HG03159 (cell line): ENCODE data around the gene CHGA.

ENCODE experiments used
- ATAC-seq: cut with Tn5 transposase; IDR thresholded peaks from one replicate; pipeline ENCODE4 v1.9.1; 2021; ENCODE audit warnings: mild to moderate bottlenecking, moderate library complexity; ENCODE audit not compliant: unreplicated experiment

Gene CHGA, protein sequence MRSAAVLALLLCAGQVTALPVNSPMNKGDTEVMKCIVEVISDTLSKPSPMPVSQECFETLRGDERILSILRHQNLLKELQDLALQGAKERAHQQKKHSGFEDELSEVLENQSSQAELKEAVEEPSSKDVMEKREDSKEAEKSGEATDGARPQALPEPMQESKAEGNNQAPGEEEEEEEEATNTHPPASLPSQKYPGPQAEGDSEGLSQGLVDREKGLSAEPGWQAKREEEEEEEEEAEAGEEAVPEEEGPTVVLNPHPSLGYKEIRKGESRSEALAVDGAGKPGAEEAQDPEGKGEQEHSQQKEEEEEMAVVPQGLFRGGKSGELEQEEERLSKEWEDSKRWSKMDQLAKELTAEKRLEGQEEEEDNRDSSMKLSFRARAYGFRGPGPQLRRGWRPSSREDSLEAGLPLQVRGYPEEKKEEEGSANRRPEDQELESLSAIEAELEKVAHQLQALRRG

DNA sequence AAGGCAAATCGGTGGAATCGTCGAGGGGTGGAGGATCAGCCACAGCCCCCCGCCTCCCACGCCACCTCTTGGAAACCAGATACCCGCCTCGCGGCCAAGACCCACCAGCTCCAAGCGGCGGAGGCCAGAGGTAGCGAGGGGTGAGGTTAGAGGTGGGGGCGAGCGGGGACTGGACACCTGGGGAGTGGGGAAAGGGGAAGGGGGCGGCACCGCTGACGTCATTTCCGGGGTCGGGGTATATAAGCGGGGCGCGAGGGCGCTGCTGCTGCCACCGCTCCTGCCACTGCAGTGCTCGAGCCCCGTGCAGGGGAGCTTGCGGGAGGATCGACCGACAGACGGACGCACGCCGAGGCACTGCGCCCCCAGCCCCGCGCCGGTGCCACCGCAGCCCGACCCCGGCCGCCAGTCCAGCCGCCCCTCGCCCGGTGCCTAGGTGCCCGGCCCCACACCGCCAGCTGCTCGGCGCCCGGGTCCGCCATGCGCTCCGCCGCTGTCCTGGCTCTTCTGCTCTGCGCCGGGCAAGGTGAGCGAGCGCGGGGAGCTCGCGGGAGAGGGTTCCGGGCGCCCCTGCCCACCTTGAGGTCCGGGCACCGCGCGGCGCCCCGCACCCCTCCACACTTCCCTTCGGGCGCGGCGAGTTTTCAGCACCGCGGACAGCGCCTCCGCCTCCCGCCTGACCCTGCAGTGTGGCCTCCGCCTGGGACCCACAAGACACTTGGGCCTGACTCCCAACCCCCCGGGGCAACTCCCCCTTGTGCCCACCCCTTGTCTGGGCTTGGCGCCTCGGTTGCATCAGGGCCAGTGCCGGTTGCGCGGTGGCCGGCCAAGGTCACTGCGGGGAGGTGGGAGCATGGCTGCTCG lies at the start of gene CHGA:
CHGA (plus strand) TSS at position 268 of the 861 bp plus-strand sequence; CDS start at position 478, 210 bp downstream.
- ATAC-seq: no peak

DNA sequence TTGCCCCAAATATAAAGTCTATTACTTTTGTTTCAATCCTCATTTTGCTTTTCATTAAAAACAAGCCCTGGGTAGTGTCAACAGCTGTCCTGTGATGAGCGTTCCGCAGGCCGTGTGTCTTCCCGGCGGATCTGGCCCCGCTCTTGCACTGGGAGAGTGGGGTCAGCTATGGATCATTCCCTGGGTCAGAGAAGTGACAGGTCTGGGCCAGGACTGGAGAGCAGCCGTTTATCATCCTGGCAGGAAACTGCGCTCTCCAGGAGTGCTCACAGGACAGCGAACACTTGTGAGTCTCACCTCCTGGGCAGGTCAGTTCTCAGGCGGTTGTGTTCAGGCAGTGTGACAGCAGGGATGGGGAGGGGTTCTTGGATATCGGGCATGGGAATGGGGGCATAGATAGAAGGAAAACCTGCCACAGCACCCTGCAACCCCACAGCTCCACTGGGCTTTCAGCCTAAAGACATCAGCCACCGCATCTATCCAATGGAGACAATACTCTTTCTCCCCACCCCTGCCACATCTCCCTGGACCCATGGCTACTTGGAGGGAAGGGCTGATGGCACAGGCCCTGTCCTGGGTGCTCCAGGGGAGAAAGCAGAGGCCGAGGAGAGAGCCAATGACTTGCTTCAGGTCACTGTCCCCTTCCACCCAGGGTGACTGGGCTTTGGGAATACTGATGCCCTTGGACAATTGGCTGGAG lies 47.8 kb upstream of the CHGA start:
- no peak for ATAC-seq

DNA sequence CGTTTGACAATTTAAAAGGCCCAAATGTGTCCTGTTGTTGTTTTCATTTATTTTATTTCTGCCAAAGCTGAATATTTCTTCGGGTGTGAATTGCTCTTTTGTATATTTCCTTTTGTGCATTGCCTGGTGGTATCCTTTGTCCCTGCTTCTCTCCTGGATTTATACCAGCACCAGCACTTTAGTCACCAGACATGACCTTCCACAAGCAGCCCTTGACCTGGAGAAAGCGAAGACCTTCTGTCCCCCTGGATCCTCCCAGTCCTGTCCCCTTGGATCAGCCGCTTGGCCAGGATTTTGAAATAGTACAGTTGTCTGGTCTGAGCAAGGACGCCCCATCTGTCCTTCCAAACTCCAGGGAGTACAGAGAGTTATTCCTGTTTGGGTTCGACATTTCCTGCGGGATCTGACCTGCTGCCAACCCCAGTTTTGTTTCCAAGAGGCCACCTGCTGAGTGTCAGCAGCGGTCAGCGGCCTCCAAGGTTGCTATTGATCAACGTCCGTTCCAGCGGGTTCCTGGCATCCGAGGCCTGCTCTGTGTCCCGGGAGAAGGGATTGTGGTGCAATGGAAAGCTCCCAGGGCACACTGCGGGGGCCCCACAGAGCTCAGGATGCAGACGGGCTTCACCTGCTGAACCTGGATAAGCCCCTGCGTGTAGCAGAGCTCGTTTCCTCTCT lies 45.1 kb upstream of the CHGA start:
- ATAC-seq: no peak

DNA sequence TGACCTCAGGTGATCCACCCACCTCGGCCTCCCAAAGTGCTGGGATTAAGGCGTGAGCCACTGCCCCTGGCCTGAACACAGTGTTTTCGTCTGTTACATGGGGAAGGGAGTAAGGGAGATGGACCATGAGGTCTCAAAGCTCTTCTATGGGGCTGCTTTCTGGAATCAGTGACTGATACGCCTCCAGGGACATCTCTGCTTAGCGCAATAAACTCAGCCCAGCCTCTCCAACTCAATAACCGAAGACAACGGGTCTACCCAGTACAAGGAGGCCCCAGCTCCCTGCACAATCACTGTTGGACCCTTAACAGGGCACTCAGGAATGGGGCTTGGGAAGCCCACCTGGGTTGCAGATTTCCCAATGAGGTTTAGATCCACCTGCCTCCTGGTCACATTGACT lies 42.6 kb upstream of the CHGA start:
- no peak for ATAC-seq

DNA sequence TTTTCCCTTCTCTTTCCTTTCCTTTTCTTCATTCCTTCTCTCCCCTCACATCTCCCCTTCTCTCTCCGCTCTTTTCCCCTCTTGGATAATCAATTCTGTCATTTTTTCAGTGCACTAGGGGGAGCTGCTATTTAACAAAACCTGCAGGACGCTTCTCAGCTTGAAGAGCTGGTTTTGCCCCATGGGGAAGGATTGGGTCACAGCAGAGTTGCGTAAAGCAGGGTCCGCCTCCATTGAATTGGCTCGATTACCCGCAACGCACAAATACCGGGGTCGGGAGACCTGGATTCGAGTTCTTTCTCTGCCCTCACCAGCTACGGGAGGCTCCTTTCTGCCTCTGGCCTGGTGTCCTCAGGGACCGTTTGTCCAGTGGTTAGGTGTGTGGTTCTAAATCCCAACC lies 42.1 kb upstream of the CHGA start:
- no peak for ATAC-seq

DNA sequence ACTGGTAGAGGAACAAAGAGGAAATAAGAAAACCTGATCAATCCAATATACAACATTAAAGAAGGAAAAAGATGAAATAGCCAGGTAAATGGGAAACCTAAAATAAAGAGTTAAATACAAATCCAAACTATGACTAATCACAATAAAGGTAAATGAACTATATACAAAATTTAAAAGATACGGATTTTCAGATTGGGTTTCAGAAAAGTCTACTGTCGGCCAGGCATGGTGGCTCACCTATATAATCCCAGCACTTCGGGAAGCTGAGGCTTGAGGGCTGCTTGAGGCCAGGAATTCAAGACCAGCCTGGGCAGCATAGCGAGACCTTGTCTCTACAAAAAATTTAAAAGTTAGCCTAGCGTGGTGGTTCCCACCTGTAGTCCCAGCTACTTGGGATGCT lies 39.9 kb upstream of the CHGA start:
- ATAC-seq: no peak

DNA sequence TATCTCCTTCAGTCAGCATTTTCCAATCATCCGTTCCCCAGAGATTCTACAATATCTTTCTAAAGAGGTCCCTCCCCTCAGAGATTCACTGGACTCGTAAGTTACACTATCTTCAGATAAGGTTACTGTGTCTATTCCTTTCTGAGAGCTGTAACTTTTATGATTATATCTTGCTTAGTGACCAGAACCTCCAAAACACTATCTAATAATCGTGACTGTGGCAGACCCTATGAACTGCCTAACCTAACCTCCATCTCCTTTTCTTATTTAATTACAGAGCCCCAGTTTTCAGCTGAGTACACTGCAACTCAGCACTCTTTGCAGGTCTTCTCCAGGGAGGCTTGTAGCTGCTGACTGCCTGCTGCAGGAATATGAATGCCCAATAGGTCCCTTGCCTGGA lies 38.5 kb upstream of the CHGA start:
- no peak for ATAC-seq

DNA sequence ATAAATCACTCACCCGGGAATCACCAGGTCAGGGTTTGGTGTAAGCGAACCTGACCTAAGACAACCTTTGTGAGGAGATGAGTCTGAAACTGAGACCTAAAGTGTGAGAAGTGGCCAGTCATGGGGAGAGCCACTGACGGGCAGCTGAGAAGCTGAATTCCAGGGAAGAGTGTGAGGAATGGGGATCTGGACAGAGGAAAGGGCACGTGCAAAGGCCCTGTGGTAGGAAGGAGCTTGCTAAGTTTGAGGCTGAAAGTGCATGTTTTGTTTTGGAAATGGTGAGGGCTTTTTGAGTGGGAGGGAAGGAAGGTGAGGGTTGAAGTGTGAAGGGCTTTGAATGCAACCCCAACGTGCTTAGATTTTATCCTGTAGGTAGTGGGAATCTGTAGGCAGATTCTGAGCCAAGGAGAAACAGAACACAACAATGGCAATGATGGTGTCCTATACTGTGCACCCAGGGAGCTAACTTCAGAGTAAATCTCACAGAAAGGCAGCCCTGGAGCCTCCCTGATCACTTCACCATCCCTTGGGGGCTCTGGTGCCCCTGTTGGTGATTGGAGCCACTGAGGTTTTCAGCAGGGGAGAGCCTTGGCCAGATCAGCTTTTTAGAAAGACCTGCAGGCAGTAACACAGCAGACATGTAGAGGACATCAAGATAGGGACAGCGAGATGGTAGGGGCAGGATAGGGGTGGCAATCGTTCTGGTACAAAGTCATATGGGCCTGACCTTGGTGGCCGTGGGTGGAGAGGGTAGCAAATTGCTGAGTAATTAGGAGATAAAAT lies 37.5 kb upstream of the CHGA start:
- no peak for ATAC-seq

DNA sequence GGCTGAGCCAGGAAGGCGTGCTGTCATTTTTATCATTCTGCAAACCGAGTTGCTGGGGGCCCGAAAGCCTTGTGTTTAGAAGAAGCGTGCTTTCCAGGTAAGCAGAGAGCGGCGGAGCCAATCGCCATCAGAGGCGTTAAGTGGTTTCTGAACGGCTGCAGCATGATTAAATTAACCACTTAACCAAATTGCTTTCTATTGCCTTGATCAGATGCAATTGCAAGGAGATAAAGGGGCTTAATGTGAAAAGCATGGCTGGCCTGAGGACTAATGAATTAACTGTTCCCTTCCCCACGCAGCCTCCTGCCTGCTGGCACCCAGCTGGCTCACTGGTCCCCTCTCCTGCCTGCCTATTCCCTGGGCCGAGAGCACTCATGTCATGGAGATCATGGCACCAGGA lies 36.6 kb upstream of the CHGA start:
- ATAC-seq: no peak

DNA sequence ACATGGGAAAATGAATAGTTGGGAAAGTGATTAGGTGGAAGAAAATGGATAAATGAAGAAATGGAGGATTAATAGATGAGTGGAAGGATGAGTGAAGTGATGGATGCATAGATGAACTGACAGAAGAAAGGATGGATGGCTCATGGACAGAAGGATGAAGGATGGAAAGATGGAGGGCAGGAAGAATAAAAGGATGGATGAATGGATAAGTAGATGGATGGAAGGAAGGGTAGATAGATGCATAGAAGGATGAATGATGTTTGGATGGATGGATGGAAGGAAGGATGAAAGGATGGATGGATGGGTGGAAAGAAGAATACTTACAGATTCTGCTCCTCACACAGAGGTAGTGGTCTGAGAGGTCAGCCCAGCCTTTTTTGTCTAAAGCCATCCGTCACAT lies 35.8 kb upstream of the CHGA start:
- ATAC-seq: no peak

DNA sequence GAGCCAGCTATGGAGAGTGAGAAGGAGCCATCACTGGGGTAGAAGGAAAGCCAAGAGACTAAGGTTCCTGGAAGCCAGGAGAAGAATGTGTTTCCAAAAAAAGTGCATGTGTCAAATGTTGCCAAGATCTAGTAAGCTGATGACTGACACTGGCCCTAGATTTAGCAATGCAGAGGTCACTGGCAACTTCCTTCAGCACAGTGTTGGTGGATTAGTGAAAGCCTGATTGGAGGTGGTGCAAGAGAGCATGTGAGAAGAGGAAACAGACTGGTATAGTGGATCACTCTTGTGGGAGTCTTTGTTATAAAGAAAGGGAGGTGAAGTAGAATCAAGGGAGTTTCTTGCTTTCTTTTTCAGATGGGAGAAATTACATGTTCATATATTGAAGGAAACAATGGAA lies 34.1 kb upstream of the CHGA start:
- ATAC-seq: no peak

DNA sequence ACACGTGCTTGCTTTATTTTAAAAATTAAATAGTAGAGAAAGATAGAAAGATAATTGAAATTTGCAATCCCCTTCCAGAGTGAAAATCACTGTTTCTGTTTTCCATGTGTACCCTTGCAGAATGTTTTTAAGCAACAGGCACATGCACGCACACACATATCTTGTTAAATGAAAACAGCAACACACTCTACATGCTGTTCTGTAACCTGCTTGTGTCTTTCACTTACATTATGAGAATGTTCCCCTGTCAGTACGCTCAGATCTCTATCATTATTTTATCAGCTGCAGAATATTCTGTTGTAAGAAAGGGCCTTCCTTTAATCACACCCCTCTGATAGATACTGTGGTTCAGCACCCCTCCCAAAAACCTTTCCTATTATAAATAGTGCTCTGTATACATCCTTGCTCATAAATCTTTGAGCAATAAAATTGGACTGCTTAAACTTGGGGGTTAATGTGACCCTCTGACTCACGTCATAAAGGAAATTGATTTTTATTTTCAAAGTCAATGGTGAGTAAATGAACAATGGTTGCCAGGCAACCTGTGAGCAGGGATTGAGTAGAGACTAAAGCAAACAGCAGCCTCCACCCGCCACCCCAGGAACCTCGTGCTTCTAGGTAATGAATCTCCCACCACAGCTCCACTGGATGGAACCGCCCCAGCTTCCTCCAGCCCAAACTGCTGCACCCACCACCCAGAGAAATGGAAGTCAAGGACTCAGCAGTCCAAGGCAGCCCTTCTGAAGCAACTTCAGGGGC lies 31.9 kb upstream of the CHGA start:
- no peak for ATAC-seq

DNA sequence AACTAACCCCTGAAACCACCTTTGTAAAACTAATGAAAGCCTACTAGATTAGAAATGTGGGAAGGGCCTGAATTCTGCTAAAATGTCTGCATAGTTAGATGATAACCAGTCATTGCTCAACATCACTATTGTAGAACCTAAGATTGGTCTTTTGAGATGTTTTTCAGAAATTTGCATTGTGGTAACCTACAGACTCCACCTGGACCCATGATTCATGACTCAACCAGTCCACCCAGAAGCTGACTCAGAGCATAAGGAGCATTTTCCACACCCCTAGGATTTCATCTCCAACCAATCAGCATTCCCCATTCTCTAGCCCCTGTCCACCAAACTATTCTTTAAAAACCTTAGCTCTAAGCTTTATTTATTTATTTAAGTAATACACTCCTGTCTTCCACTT lies 30.4 kb upstream of the CHGA start:
- no peak for ATAC-seq

DNA sequence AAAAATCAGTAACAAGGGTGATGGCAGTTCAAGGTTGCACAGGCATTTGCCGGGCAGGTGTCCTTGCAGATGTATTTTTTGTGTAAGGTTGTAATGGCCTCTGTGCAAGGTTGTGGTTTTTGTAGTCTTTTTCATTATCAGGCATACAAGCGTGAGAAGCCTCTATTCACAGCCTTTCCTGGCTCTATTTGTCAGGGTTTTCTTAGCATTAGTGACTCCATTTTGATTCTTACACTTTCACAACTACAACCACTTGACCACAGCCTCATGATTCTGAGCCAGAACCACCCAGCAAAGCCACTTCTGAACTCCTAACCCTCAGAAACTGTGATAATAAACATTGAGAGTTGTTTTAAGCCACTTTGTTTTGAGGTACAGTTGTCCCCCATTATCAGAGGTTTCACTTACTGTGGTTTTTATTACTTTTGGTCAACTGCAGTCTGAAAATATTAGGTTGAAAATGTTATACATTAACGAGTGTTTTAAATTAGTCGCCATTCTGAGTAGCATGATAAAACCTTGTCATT lies 27.5 kb upstream of the CHGA start:
- ATAC-seq: no peak

DNA sequence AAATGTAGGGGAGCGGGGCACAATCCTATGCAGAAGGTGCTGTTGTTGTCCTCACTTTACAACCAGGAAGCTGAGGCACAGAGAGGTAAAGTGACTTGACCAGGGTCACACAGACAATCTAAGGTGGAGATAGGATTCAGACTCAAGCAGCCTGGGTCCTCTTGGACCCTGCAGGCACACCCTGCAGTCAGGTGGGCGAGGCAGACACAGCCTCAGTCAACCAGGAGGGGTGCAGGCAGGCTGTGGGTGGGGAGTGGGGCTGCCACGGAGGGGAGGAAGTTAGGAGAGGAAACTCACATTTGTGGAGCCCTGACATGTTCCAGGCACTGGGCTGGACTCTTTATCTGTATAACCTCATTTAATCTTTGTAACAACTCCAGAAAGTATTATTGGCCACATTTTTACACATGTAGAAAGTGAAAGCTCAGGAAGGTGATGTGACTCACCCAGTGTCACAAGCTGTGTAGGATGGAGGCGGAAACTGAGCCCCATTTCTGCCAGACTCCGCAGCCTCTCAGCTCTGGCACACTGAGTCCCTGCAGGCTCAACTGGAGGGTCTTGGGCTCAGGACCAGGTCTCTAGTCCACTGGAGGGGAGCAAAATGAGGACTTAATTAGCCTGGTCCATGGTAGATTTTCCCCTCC lies 24.9 kb upstream of the CHGA start:
- no peak for ATAC-seq

DNA sequence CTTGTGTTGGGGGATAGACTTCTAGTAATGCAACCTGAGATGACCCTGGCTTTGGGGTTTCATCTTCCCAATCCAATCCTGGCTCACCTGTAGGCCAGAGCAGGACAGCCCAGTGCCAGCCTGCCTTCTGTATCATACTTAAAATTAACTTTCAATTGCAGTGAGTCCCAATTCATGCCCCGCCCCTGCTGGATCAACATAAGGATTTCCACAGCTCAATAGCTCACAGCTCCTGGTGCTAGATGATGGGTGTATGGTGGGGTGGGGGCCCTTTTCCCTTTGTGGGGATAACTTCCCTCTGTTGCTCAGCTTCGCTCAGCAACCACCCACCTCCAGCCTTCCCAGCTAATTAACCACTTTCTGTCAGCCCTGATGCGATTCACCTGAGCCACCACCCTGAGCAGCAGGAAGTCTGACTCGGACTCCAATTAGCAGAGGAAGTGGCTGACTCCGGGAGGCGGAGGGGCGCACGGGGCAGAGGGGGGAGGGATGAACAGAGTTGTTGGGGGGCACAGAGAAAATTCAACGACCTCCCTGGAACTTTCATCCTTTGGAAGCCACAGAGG lies 24.3 kb upstream of the CHGA start:
- ATAC-seq: no peak

DNA sequence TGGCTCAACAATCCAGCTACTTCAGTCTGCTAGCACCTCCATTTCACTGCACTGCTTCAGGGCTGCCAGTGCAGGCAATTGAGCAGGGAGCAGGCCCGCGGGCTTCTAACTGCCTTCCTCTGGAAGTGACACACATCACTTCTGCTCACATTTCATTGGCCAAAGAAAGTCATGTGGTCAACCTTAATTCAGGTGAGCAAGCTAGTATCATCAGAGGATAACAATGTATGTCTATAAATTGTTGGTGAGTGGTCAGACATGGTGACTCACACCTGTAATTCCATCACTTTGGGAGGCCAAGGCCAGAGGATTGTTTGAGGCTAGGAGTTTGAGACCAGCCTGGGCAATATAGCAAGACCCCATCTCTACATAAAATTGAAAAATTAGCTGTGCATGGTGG lies 22.3 kb upstream of the CHGA start:
- no peak for ATAC-seq

DNA sequence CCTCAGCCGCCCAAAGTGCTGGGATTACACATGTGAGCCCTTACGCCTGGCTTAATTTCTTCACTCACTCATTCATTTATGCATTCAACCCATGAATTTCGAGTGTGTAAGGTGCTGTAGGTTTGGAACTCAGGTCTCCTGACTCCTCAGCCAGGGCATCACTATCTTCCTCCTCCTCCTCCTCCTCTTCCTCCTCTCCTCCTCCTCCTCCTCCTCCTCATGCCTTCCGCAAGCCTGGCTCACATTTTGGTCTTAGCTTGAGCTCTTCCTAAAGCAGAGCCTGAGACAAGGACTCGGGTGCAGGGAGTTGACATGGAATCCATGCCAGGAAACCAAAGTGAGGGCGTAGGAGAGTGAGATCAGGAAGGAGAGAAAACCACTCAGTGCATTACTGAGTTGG lies 20.8 kb upstream of the CHGA start:
- no peak for ATAC-seq
